Stimulated activated CD4-positive, alpha-beta T cell treated with anti-CD3 and anti-CD28 coated beads, Interleukin-15, amount 100 ng/mL, for 1 hour (primary cell): ENCODE measurements around the gene OVAAL.

Experiments
- DNase-seq, 2 donors: peaks; one replicate each; pipeline ENCODE4 v3.0.0-alpha.2; 2020; ENCODE audit warnings: low read depth in 1 of 2, low spot score in 1 of 2

The OVAAL gene

GRCh38 chr1:180603223-180603849 lies 44.6 kb downstream of the OVAAL start:
- DNase-seq, result no peak

GRCh38 chr1:180603850-180604226 lies 45.1 kb downstream of the OVAAL start:
- no peak for DNase-seq

- DNase-seq, result no peak
Observed at GRCh38 chr1:180606155-180606554, 47.4 kb downstream of the OVAAL start.

- DNase-seq, result no peak
Observed at GRCh38 chr1:180609643-180610555, 51.1 kb downstream of the OVAAL start.

GRCh38 chr1:180610556-180611015 lies 51.8 kb downstream of the OVAAL start:
- no peak for DNase-seq

GRCh38 chr1:180611016-180611930 lies 52.5 kb downstream of the OVAAL start:
- DNase-seq, result no peak

- DNase-seq, result no peak
Observed at GRCh38 chr1:180612632-180613031, 53.9 kb downstream of the OVAAL start.

GRCh38 chr1:180614730-180615129 lies 56.0 kb downstream of the OVAAL start:
- DNase-seq, result no peak

- DNase-seq, result no peak
Observed at GRCh38 chr1:180615493-180616290, 56.9 kb downstream of the OVAAL start.
